Endothelial cell of umbilical vein (primary cell): ENCODE data around the gene BLOC1S2. TPM values are rescaled to one million over a fixed set of nuclear protein-coding genes. Genes with fewer than 3 reads are reported as not detected.

Experiments used
- BruUV-seq: library from RNA; stranded (reverse); fragments of 400-500 nt; replicated peaks from 2 replicates; lab custom pipeline; 2021; lab: Mats Ljungman, UMichigan
- CTCF ChIA-PET: fragments of 300-600, 350-600 bp; sonication (Branson Sonifier 250); formaldehyde crosslinking; loops from one replicate; lab custom pipeline; 2021; ENCODE audit warnings: antibody characterized with exemption, inconsistent platforms; lab: Charles Lee
- POLR2A ChIA-PET: fragments of 300-600, 350-600 bp; sonication (Branson Sonifier 250); formaldehyde crosslinking; loops from one replicate; lab custom pipeline; 2021; ENCODE audit warnings: antibody characterized with exemption, inconsistent platforms; lab: Charles Lee
- DNase-seq: peaks from one replicate; pipeline ENCODE4 v3.0.0-alpha.2; 2011; ENCODE audit warnings: low read depth, low spot score
- FAIRE-seq: peaks from 2 replicates; lab custom pipeline; 2011; peaks lifted over from hg19 to GRCh38; lab: Jason Lieb, UNC
- H2AFZ ChIP-seq: 2 replicates; pipeline ENCODE4 v1.6.0; 2012; ENCODE audit warnings: low read depth, low read length, control low read depth, inconsistent platforms
- H3K27ac ChIP-seq: 2 replicates; pipeline ENCODE4 v1.5.1; 2011; ENCODE audit warnings: low read depth, mild to moderate bottlenecking, control low read depth, low read length, moderate library complexity; ENCODE audit not compliant: insufficient read depth
- H3K27me3 ChIP-seq, 2 experiments: 2 replicates each; pipeline versions ENCODE4 v1.6.0 to v1.6.1; 2011; ENCODE audit warnings: low read length in 2 of 2, mixed read lengths in 1 of 2; ENCODE audit not compliant: control insufficient read depth in 2 of 2, insufficient read depth in 2 of 2
- H3K36me3 ChIP-seq, 2 experiments: 2 replicates in 1 of 2; 3 replicates in 1 of 2; pipeline ENCODE4 v1.5.1; 2011; ENCODE audit warnings: low read length in 2 of 2, mild to moderate bottlenecking in 1 of 2, moderate library complexity in 1 of 2; ENCODE audit not compliant: control insufficient read depth in 2 of 2, insufficient read depth in 2 of 2; ENCODE audit errors: extremely low read depth in 1 of 2
- H3K4me1 ChIP-seq: 3 replicates; pipeline ENCODE4 v1.5.1; 2011; ENCODE audit warnings: mild to moderate bottlenecking, low read length; ENCODE audit not compliant: control insufficient read depth, insufficient read depth; ENCODE audit errors: extremely low read depth
- H3K4me2 ChIP-seq: 2 replicates; pipeline ENCODE4 v1.6.1; 2011; ENCODE audit warnings: low read length, control low read depth, mixed read lengths; ENCODE audit not compliant: insufficient read depth
- H3K4me3 ChIP-seq, 3 experiments: fragments of 200-600 bp in 1 of 3; sonication (generic), shearing (Covaris generic) in 1 of 3; replicated peaks in 1 of 3; 2 replicates each; pipeline ENCODE4 v1.5.1; 2011 to 2016; ENCODE audit warnings: control low read depth in 3 of 3, low read length in 3 of 3, mild to moderate bottlenecking in 2 of 3, inconsistent platforms in 1 of 3, low read depth in 1 of 3, moderate library complexity in 1 of 3; ENCODE audit not compliant: insufficient read depth in 1 of 3
- H3K79me2 ChIP-seq: 2 replicates; pipeline ENCODE4 v1.6.0; 2012; ENCODE audit warnings: low read length, inconsistent platforms; ENCODE audit not compliant: control insufficient read depth, insufficient read depth
- H3K9ac ChIP-seq: replicated peaks from 2 replicates; pipeline ENCODE3; 2011; ENCODE audit warnings: low read length, control low read depth; ENCODE audit not compliant: insufficient read depth; ENCODE audit errors: extremely low read depth
- H3K9me1 ChIP-seq: replicated peaks from 3 replicates; pipeline ENCODE4 v1.6.0; 2011; ENCODE audit warnings: mild to moderate bottlenecking, low read length; ENCODE audit not compliant: control insufficient read depth, insufficient read depth; ENCODE audit errors: extremely low read depth
- H3K9me3 ChIP-seq: replicated peaks from 2 replicates; pipeline ENCODE4 v1.5.1; 2012; ENCODE audit warnings: low read length, inconsistent platforms; ENCODE audit not compliant: control insufficient read depth, insufficient read depth
- H4K20me1 ChIP-seq: replicated peaks from 2 replicates; pipeline ENCODE3; 2011; ENCODE audit warnings: mild to moderate bottlenecking, low read length; ENCODE audit not compliant: control insufficient read depth, insufficient read depth; ENCODE audit errors: extremely low read depth
- EZH2 ChIP-seq: IDR thresholded peaks from 2 replicates; pipeline ENCODE4 v1.6.1; 2012; ENCODE audit warnings: borderline replicate concordance, low read depth, mild to moderate bottlenecking, moderate library complexity, low read length, inconsistent platforms; ENCODE audit not compliant: severe bottlenecking
- FOS ChIP-seq: IDR thresholded peaks from 2 replicates; pipeline ENCODE4 v1.6.1; 2011; ENCODE audit warnings: mild to moderate bottlenecking, low read length, moderate library complexity, borderline replicate concordance; ENCODE audit not compliant: insufficient read depth
- GATA2 ChIP-seq: IDR thresholded peaks from 2 replicates; pipeline ENCODE4 v1.7.0; 2011; ENCODE audit warnings: low read depth, mild to moderate bottlenecking, moderate library complexity, mixed read lengths, low read length; ENCODE audit not compliant: insufficient read length, insufficient read depth
- JUN ChIP-seq: IDR thresholded peaks from 2 replicates; pipeline ENCODE4 v1.6.1; 2011; ENCODE audit warnings: borderline replicate concordance, low read depth; ENCODE audit not compliant: insufficient read length, insufficient read depth
- MYC ChIP-seq: IDR thresholded peaks from one replicate; pipeline ENCODE4 v1.6.1; 2011; ENCODE audit warnings: mild to moderate bottlenecking, low read depth, low read length
- POLR2A ChIP-seq: IDR thresholded peaks from 2 replicates; pipeline ENCODE4 v1.6.1; 2012; ENCODE audit warnings: low read depth, mild to moderate bottlenecking, control low read depth, low read length
- POLR2AphosphoS5 ChIP-seq: IDR thresholded peaks from 2 replicates; pipeline ENCODE4 v1.6.1; 2012; ENCODE audit warnings: low read depth, mild to moderate bottlenecking, control low read depth, low read length, moderate library complexity; ENCODE audit not compliant: insufficient read depth
- dilution Hi-C: fragments of 300-500 bp; cut with MboI; formaldehyde crosslinking; loops from one replicate; pipeline ENCODE4 v1.15.0; 2019; ENCODE audit warnings: low sequenced_read_pairs; ENCODE audit not compliant: extremely low pct_ligation_motif_present
- intact Hi-C: fragments of 100-400 bp; cut with micrococcal nuclease; formaldehyde crosslinking; loops from one replicate; pipeline ENCODE4 v1.10.0; 2022
- polyA plus RNA-seq, 4 experiments: library from polyadenylated mRNA; depleted of rRNA in 3 of 4; stranded (reverse) in 3 of 4; unstranded in 1 of 4; fragments of >200 nt; gene quantifications; 2 replicates each; pipeline versions ENCODE4 v1.2.1 to v1.2.3, GENCODE V29; 2011 to 2012; ENCODE audit warnings: missing spikeins in 1 of 4
- small RNA-seq: library from RNA; depleted of rRNA; stranded (forward); fragments of <200 nt; gene quantifications from one replicate; pipeline ENCODE3, GENCODE V24; 2012; ENCODE audit warnings: low replicate concordance, low read depth; ENCODE audit not compliant: insufficient read depth, insufficient read length
- total RNA-seq: library from RNA; stranded (reverse); gene quantifications from 2 replicates; pipeline ENCODE4 v1.2.3, GENCODE V29; 2021
- TF ChIP-seq, protein P1 (sequence below), 2 donors: IDR thresholded peaks; 1 replicate in 1 of 2; 2 replicates in 1 of 2; pipeline ENCODE4 v1.5.1; 2011; ENCODE audit warnings: low read length in 2 of 2, mild to moderate bottlenecking in 2 of 2, moderate library complexity in 2 of 2, control low read depth in 1 of 2, inconsistent platforms in 1 of 2, low read depth in 1 of 2; ENCODE audit not compliant: insufficient read depth in 1 of 2; ENCODE audit errors: extremely low read depth in 1 of 2
- TF ChIP-seq, protein P2 (sequence below): IDR thresholded peaks from 2 replicates; pipeline ENCODE4 v1.6.1; 2011; ENCODE audit not compliant: insufficient read depth, insufficient read length

BLOC1S2 gene
- total and polyA plus RNA-seq, 2 donors (not counting 3 experiments of a cell fraction or from before 2014, with no cell fraction given) = 18.7 to 45.9 TPM

DNA sequence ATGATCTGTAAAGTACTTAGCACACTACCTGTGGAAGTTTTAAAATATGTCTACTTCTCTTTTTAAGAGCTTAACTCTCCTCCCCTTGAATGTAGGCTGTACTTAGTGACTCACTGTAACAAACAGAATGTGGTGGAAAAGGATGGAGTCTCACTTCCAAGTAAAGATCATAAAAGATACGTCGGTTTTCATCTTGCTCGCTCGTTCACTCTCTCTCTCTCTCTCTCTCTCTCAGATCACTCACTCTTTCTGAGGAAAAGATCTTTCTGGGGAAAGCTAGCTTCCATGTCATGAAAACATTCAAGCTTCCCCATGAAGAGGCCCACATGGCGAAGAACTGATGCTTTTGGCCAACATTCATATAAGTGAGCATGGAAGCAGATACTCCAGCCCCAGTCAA lies 62.6 kb downstream of the BLOC1S2 start:
- Histone ChIP-seq H3K27ac (no peak overlapping the region), H3K4me3 (no peak overlapping the region), H3K79me2 (peaks cover 26% of the 10 kb centered on the region), H3K9me1 (no peaks in the 10 kb centered on the region), H3K4me1 (peaks cover 2% of the 10 kb centered on the region), H2AFZ (no peak overlapping the region), H3K36me3 (peaks cover 4 to 16% of the 10 kb centered on the region in 2 experiments), H3K9me3 (no peaks in the 10 kb centered on the region), H4K20me1 (no peaks in the 10 kb centered on the region), H3K4me2 (no peak overlapping the region), H3K9ac (no peak overlapping the region), H3K27me3 (no peaks in the 10 kb centered on the region)
- dilution Hi-C loops = no loop called here
- intact Hi-C loops = no loop called here
- CTCF ChIA-PET = interaction anchor here (1.1 kb wide), 2 partner anchors 178 to 378 kb away, joined by 3 to 4 read pairs; no protein-coding TSS in a partner anchor
- FAIRE-seq = no peak
- DNase-seq = no peak
- no TSS peak for BruUV-seq
- POLR2A ChIA-PET = no interaction called here
- TF ChIP-seq FOS = no peak
- no peak for TF ChIP-seq MYC
- TF ChIP-seq JUN = no peak
- TF ChIP-seq POLR2A = no peak
- no peak for TF ChIP-seq POLR2AphosphoS5
- no peak for TF ChIP-seq EZH2
- no peak for TF ChIP-seq GATA2
- TF ChIP-seq, protein P1, sequence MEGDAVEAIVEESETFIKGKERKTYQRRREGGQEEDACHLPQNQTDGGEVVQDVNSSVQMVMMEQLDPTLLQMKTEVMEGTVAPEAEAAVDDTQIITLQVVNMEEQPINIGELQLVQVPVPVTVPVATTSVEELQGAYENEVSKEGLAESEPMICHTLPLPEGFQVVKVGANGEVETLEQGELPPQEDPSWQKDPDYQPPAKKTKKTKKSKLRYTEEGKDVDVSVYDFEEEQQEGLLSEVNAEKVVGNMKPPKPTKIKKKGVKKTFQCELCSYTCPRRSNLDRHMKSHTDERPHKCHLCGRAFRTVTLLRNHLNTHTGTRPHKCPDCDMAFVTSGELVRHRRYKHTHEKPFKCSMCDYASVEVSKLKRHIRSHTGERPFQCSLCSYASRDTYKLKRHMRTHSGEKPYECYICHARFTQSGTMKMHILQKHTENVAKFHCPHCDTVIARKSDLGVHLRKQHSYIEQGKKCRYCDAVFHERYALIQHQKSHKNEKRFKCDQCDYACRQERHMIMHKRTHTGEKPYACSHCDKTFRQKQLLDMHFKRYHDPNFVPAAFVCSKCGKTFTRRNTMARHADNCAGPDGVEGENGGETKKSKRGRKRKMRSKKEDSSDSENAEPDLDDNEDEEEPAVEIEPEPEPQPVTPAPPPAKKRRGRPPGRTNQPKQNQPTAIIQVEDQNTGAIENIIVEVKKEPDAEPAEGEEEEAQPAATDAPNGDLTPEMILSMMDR (IDR thresholded peaks at IDR 0.05; ENCODE audit: extremely low read depth in 1 of 2, insufficient read depth in 1 of 2, low read depth in 1 of 2, low read length in 2 of 2) = no peak
- TF ChIP-seq, protein P2, sequence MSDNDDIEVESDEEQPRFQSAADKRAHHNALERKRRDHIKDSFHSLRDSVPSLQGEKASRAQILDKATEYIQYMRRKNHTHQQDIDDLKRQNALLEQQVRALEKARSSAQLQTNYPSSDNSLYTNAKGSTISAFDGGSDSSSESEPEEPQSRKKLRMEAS = no peak

Small RNA genes within 50 kb of the gene (small RNA-seq; reads per million reads assigned to genes)
- gene RNU6-422P (not detected), gene SNORA12 (1.5 reads per million)

Other genes with a start within 250 kb of the BLOC1S2 start
- not detected in 2 replicates for gene CPN1, start 204.8 kb downstream of the BLOC1S2 start, total RNA-seq
- not detected in 2 replicates for gene CPN1, start 204.8 kb downstream of the BLOC1S2 start, polyA plus RNA-seq
- 51.0 and 51.9 TPM in 2 replicates for gene ERLIN1, start 100.7 kb downstream of the BLOC1S2 start, total RNA-seq
- 25.0 and 30.7 TPM in 2 replicates for gene ERLIN1, start 100.7 kb downstream of the BLOC1S2 start, polyA plus RNA-seq
- gene CHUK, start 57.1 kb downstream of the BLOC1S2 start, total RNA-seq = 20.4 and 20.9 TPM in 2 replicates
- gene CHUK, start 57.1 kb downstream of the BLOC1S2 start, polyA plus RNA-seq = 5.1 and 7.3 TPM in 2 replicates
- gene CWF19L1, start 19.0 kb downstream of the BLOC1S2 start, total RNA-seq = 29.9 and 30.3 TPM in 2 replicates
- gene CWF19L1, start 19.0 kb downstream of the BLOC1S2 start, polyA plus RNA-seq = 11.1 and 11.5 TPM in 2 replicates
- gene PKD2L1, start 43.5 kb upstream of the BLOC1S2 start, total RNA-seq = not detected in 2 replicates
- gene PKD2L1, start 43.5 kb upstream of the BLOC1S2 start, polyA plus RNA-seq = not detected in 2 replicates
- gene SCD, start 60.6 kb upstream of the BLOC1S2 start, total RNA-seq = 396 and 426 TPM in 2 replicates
- 258 and 266 TPM in 2 replicates for gene SCD, start 60.6 kb upstream of the BLOC1S2 start, polyA plus RNA-seq
- not detected in 2 replicates for gene WNT8B, start 176.3 kb upstream of the BLOC1S2 start, total RNA-seq
- not detected in 2 replicates for gene WNT8B, start 176.3 kb upstream of the BLOC1S2 start, polyA plus RNA-seq
- 11.1 and 12.5 TPM in 2 replicates for gene SEC31B, start 233.2 kb upstream of the BLOC1S2 start, total RNA-seq
- gene SEC31B, start 233.2 kb upstream of the BLOC1S2 start, polyA plus RNA-seq = 13.3 and 14.4 TPM in 2 replicates
- 193 and 202 TPM in 2 replicates for gene NDUFB8, start 243.2 kb upstream of the BLOC1S2 start, total RNA-seq
- gene NDUFB8, start 243.2 kb upstream of the BLOC1S2 start, polyA plus RNA-seq = 516 and 526 TPM in 2 replicates
- 33.8 and 34.0 TPM in 2 replicates for gene HIF1AN, start 249.3 kb upstream of the BLOC1S2 start, total RNA-seq
- gene HIF1AN, start 249.3 kb upstream of the BLOC1S2 start, polyA plus RNA-seq = 7.3 and 7.6 TPM in 2 replicates